Aorta (tissue), 5 donors: ENCODE data around the gene NCR3LG1. TPM values are rescaled to one million over a fixed set of nuclear protein-coding genes. Genes with fewer than 3 reads are reported as not detected.

Experiments used
- ATAC-seq: fragments of 200-7000 bp; cut with Tn5 transposase; one replicate; pipeline ENCODE4 v1.9.1; 2022; ENCODE audit warnings: moderate library complexity; ENCODE audit not compliant: low FRiP score
- DNase-seq, 2 donors: peaks; one replicate each; pipeline ENCODE4 v3.0.0-alpha.2; 2020
- H3K27ac ChIP-seq, 2 donors: one replicate each; pipeline ENCODE4 v1.5.1; 2013; ENCODE audit warnings: low read length in 2 of 2, mild to moderate bottlenecking in 2 of 2, moderate library complexity in 2 of 2, control low read depth in 1 of 2, inconsistent platforms in 1 of 2, low read depth in 1 of 2
- H3K27me3 ChIP-seq, 2 donors: one replicate each; pipeline ENCODE4 v1.6.1; 2013; ENCODE audit warnings: control low read depth in 1 of 2, low read length in 1 of 2, mild to moderate bottlenecking in 1 of 2, moderate library complexity in 1 of 2; ENCODE audit not compliant: insufficient read depth in 2 of 2, control insufficient read depth in 1 of 2
- H3K36me3 ChIP-seq, 2 donors: one replicate each; pipeline ENCODE4 v1.6.1; 2013; ENCODE audit warnings: control low read depth in 1 of 2, low read length in 1 of 2, mild to moderate bottlenecking in 1 of 2; ENCODE audit not compliant: insufficient read depth in 2 of 2, control insufficient read depth in 1 of 2
- H3K4me1 ChIP-seq, 2 donors: one replicate each; pipeline ENCODE4 v1.6.1; 2013; ENCODE audit warnings: low read length in 2 of 2, control low read depth in 1 of 2, mild to moderate bottlenecking in 1 of 2, moderate library complexity in 1 of 2; ENCODE audit not compliant: insufficient read depth in 2 of 2, control insufficient read depth in 1 of 2
- H3K4me3 ChIP-seq, 2 donors: one replicate each; pipeline ENCODE4 v1.5.1; 2013; ENCODE audit warnings: low read length in 2 of 2, control low read depth in 1 of 2, mild to moderate bottlenecking in 1 of 2
- H3K9me3 ChIP-seq: one replicate; pipeline ENCODE4 v1.6.1; 2013; ENCODE audit warnings: mild to moderate bottlenecking, low read length; ENCODE audit not compliant: control insufficient read depth
- WGBS, 2 donors: extraction: QIAGEN DNeasy Blood & Tissue Kit; methylation state at CpG; one replicate each; pipeline ENCODE4 v1.1.7; 2013; 5-methylcytosine and 5-hydroxymethylcytosine counted together
- intact Hi-C, 2 donors: fragments of 100-400 bp; cut with DNase I; formaldehyde crosslinking; loops; one replicate each; pipeline versions ENCODE4 v1.14.2 to v1.15.0; 2022
- polyA plus RNA-seq, 2 donors: library from polyadenylated mRNA; stranded (reverse); fragments of 200-250 nt; gene quantifications; one replicate each; pipeline ENCODE4 v1.2.3, GENCODE V29; 2013
- total RNA-seq, 2 donors: library from RNA; stranded (reverse); fragmentation: NEBNext Ultra II Directional; extraction: Animal tissue kit (Norgen Biotek cat#: 25700); gene quantifications; one replicate each; pipeline ENCODE4 v1.2.1, GENCODE V29; 2021
- donor health status: healthy with polysubstance abuse.
- donor health status: Bipolar disorder and iron deficiency.
- donor health status: DM: no; HTN: no; CAD: no.
- donor health status: DM: no; HTN: no; CAD: no.
- donor health status: DM: yes; HTN: yes; CAD: no.

Gene NCR3LG1
- total and polyA plus RNA-seq, 4 donors: 0.38 to 3.2 (median 1.8) TPM

GRCh38 chr11:17395978-17396377, 44.4 kb downstream of the NCR3LG1 start:
- Histone ChIP-seq H3K4me1 (no peaks in the 10 kb centered on the region), H3K9me3 (no peaks in the 10 kb centered on the region), H3K4me3 (no peak overlapping the region), H3K36me3 (no peaks in the 10 kb centered on the region), H3K27ac (no peak overlapping the region), H3K27me3 (no peaks in the 10 kb centered on the region)
- intact Hi-C loops: no loop called here
- DNase-seq (no peak), ATAC-seq (no peak)
- WGBS, 2 donors: 91 to 94% methylated on average over 6 of the region's 6 CpGs

DNA sequence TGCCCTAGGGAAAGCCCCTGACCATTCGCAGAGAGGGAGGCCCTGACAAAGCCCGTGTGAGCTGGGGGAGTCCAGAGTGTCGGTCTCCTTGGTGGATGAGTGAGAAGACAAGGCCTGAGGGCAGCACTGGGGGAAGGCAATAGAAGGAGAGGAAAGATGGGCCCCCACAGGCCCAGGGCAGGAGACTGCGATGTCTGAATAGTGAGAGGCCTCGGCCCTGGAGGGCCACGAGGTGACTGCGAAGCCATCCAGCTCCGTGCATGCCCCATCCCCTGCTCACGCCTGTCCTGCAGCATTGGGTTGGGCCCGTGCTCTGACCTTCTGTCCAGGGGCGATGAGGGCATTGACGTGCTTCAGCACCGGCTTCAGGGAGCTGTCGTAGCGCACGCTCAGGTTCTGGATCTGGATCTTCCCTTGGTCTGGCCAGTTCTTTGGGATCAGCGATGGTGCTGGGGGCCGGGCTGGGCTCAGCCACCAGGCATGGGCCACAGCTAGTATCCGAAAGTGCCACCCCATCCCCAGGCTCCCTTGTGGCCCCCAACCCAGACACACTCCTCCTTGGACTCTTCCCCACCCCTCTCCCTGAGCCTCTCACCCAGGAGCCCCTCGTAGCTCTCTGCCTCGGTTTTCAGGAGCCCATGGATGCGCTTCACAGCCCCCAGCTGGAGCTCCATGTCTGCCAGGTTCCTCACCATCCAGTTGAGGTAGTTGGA, 45.2 kb downstream of the NCR3LG1 start:
- Histone ChIP-seq H3K4me1 (no peaks in the 10 kb centered on the region), H3K27ac (no peak overlapping the region), H3K27me3 (no peaks in the 10 kb centered on the region), H3K4me3 (no peak overlapping the region), H3K9me3 (no peaks in the 10 kb centered on the region), H3K36me3 (no peaks in the 10 kb centered on the region)
- ATAC-seq (no peak), DNase-seq (no peak)
- intact Hi-C loops: no loop called here
- 92 to 94% methylated on average over 21 to 22 of the region's 22 CpGs for WGBS, 2 donors

DNA sequence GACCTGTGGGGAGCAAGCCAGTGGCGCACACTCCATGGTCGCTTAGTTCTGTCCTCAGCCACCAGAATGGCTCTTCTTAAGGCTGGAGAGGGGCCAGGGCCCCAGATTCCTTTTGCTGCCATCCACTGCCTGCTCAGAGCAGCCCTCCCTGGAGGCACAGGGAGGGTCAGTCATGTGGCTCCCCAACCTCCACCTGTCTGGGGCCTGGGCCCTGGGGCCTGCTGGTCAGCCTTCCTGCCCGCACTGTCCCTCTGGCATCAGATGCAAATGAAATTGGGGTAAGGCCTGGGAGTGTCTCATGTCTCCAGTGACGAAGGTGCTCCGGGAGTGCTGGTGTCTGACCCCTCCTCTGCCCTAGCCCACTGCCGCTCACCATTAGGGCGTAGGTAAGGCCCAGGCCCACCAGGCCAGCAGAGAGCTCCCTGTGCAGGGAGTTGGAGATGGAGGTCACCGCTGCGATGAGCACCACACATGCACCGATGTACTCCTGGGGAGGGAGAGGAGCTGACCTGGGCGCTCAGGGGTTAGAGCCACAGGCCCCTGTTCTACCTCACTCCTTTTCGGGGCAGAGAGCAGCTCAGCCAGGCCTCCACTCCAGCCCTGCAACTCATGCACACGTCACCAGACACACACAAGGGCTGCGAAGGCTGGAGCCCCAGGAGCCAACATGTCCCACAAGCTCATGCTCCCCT, 45.9 kb downstream of the NCR3LG1 start:
- intact Hi-C loops: no loop called here
- H3K4me1 ChIP-seq: no peaks in the 10 kb centered on the region
- ATAC-seq: no peak
- no peak overlapping the region for H3K27ac ChIP-seq
- H3K27me3 ChIP-seq: no peaks in the 10 kb centered on the region
- no peak for DNase-seq
- no peak overlapping the region for H3K4me3 ChIP-seq
- H3K9me3 ChIP-seq: no peaks in the 10 kb centered on the region
- no peaks in the 10 kb centered on the region for H3K36me3 ChIP-seq
- 93 to 95% methylated on average over 14 of the region's 14 CpGs for WGBS, 2 donors

GRCh38 chr11:17399236-17399635, 47.6 kb downstream of the NCR3LG1 start:
- no peaks in the 10 kb centered on the region for H3K4me1 ChIP-seq
- no peaks in the 10 kb centered on the region for H3K36me3 ChIP-seq
- no peak overlapping the region for H3K27ac ChIP-seq
- intact Hi-C loops: no loop called here
- ATAC-seq (no peak), DNase-seq (no peak)
- no peaks in the 10 kb centered on the region for H3K9me3 ChIP-seq
- H3K4me3 ChIP-seq: no peak overlapping the region
- H3K27me3 ChIP-seq: no peaks in the 10 kb centered on the region

DNA sequence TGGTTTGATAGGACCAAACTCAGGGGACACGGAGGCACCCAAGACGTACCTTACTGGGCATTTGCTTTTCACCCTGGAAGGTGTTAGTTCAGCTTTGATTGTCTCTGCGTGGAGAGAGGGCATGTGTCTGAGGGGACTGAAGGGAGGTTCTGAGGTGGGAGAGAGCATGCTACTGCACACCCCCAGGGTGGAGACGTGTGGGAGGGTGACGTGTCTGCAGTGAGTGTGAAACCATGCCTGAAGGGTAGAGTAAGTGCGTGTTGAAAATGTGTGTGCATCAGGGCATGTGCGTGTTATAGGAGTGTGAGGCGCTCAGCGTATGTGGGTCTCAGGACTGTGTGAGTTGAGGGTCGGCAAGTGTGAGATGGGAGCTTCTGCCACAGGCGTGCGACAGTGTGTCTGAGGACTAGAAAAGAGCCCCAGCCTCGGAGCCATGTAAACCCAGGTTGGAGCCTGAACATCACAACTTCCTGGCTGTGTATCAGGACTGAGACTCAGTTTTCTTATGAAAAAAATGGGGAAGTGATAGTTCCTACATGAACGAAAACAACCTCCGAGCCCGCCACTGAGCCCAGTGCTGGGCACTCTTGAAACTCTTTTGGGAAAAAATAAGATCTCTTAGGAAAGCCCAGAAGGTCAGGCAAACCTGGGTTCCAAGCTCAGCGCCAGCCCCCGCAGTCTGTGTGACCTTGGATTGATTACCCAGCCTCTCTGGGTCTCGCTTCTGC, 48.6 kb downstream of the NCR3LG1 start:
- DNase-seq: no peak
- H3K4me1 ChIP-seq: no peaks in the 10 kb centered on the region
- no peak overlapping the region for H3K27ac ChIP-seq
- intact Hi-C loops: no loop called here
- no peaks in the 10 kb centered on the region for H3K27me3 ChIP-seq
- H3K9me3 ChIP-seq: no peaks in the 10 kb centered on the region
- no peak overlapping the region for H3K4me3 ChIP-seq
- no peaks in the 10 kb centered on the region for H3K36me3 ChIP-seq
- WGBS, 2 donors: 86 to 91% methylated on average over 19 of the region's 19 CpGs
- no peak for ATAC-seq

DNA sequence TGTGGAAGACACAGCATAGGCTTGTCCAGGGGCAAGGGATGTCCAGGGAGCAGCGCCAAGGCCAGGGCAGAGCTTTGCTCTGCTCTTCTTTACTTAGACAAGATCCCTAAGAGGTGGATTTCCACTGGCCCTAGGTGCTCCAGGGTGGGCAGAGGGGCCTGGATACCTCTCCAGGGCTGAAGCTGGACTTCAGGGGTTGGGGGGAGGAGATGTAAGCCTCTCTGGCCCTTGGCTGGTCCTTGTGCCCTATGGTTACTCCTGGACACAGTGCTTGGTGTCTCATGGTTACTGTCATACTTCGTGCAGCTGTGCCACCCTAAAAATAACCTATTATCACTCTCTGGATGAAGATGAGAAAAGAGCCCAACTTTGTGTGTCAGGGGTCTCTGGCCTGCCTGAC, 49.7 kb downstream of the NCR3LG1 start:
- no peak for DNase-seq
- H3K9me3 ChIP-seq: no peaks in the 10 kb centered on the region
- no peaks in the 10 kb centered on the region for H3K27me3 ChIP-seq
- ATAC-seq: no peak
- H3K4me3 ChIP-seq: no peak overlapping the region
- 80 to 81% methylated on average over 2 of the region's 2 CpGs for WGBS, 2 donors
- H3K4me1 ChIP-seq: peaks cover 0 to 4% of the 10 kb centered on the region in 2 donors
- H3K27ac ChIP-seq: no peak overlapping the region
- no peaks in the 10 kb centered on the region for H3K36me3 ChIP-seq
- intact Hi-C loops: no loop called here

- H3K4me1 ChIP-seq: peaks cover 0 to 4% of the 10 kb centered on the region in 2 donors
- intact Hi-C loops: no loop called here
- no peak overlapping the region for H3K27ac ChIP-seq
- no peak for DNase-seq
- no peaks in the 10 kb centered on the region for H3K9me3 ChIP-seq
- no peaks in the 10 kb centered on the region for H3K27me3 ChIP-seq
- WGBS, 2 donors: 89 to 90% methylated on average over 8 of the region's 8 CpGs
- H3K36me3 ChIP-seq: no peaks in the 10 kb centered on the region
- H3K4me3 ChIP-seq: no peak overlapping the region
- ATAC-seq: no peak
Observed at GRCh38 chr11:17401841-17402240, 50.2 kb downstream of the NCR3LG1 start.

DNA sequence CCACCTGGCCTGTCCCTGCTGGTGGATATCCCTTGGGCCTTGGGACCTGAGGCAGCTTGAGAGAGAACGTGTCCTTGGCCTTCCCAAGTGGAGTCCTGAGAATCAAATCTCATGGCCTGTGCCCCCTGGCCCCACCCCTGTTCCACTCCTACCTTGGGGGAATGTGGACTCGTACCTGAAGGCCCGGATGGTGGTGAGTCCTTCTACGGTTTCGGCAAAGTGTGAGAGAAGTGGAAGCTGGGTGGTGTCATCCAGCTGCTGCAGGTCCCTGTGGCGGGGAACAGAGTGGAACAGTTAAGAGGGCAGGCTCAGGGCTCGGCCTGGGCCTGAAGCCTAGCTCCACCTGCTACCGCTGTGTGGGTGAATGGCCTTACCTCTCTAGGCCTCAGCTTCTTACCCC, 50.9 kb downstream of the NCR3LG1 start:
- peaks cover 0 to 4% of the 10 kb centered on the region in 2 donors for H3K4me1 ChIP-seq
- ATAC-seq (no peak), DNase-seq (no peak)
- no peak overlapping the region for H3K27ac ChIP-seq
- H3K4me3 ChIP-seq: no peak overlapping the region
- H3K9me3 ChIP-seq: no peaks in the 10 kb centered on the region
- 95 to 97% methylated on average over 8 of the region's 8 CpGs for WGBS, 2 donors
- H3K27me3 ChIP-seq: no peaks in the 10 kb centered on the region
- no peaks in the 10 kb centered on the region for H3K36me3 ChIP-seq
- intact Hi-C loops: no loop called here
